OCI-LY1 (cell line): ENCODE results near the gene EOMES.

Experiments used
- EZH2 ChIP-seq: fragments of 200-600 bp; sonication (generic), shearing (Covaris generic); IDR thresholded peaks from 2 replicates; pipeline ENCODE4 v1.8.0; 2017; ENCODE audit warnings: borderline replicate concordance, mixed run types, mild to moderate bottlenecking, antibody characterized with exemption, low read length, moderate library complexity, mixed read lengths
- TF ChIP-seq, protein P1 (sequence below): fragments of 200-600 bp; sonication (generic), shearing (Covaris generic); IDR thresholded peaks from 2 replicates; pipeline ENCODE4 v1.5.1; 2017; ENCODE audit warnings: mild to moderate bottlenecking, antibody characterized with exemption, low read length, moderate library complexity, mixed read lengths

GRCh38 chr3:27756877-27757276 lies 34.8 kb upstream of the EOMES start:
- TF ChIP-seq, protein P1, sequence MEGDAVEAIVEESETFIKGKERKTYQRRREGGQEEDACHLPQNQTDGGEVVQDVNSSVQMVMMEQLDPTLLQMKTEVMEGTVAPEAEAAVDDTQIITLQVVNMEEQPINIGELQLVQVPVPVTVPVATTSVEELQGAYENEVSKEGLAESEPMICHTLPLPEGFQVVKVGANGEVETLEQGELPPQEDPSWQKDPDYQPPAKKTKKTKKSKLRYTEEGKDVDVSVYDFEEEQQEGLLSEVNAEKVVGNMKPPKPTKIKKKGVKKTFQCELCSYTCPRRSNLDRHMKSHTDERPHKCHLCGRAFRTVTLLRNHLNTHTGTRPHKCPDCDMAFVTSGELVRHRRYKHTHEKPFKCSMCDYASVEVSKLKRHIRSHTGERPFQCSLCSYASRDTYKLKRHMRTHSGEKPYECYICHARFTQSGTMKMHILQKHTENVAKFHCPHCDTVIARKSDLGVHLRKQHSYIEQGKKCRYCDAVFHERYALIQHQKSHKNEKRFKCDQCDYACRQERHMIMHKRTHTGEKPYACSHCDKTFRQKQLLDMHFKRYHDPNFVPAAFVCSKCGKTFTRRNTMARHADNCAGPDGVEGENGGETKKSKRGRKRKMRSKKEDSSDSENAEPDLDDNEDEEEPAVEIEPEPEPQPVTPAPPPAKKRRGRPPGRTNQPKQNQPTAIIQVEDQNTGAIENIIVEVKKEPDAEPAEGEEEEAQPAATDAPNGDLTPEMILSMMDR = no peak
- no peak for TF ChIP-seq EZH2
